Activated T-helper 1 cell treated with Interleukin-2 at 50 U/mL for 16 hours (primary cell): Measurements from ENCODE around the gene TRIM24.
"Not testable (repeated sequence)": the region's sequence is repeated elsewhere in the genome, so short reads cannot be mapped to it uniquely, and the experiment has no call there.

Experiments used
- DNase-seq: peaks from one replicate; pipeline ENCODE4 v3.0.0-alpha.2; 2020; ENCODE audit warnings: low read depth

The TRIM24 gene

GRCh38 chr7:138460649-138461607 is 869 bp downstream of the TRIM24 start:
- peak; percentile 38 for DNase-seq

GRCh38 chr7:138463291-138463618 is 3.2 kb downstream of the TRIM24 start:
- DNase-seq, result not testable (repeated sequence)

GRCh38 chr7:138465046-138465445 is 5.0 kb downstream of the TRIM24 start:
- no peak for DNase-seq

GRCh38 chr7:138466069-138466756 is 6.2 kb downstream of the TRIM24 start:
- DNase-seq, result not testable (repeated sequence)

GRCh38 chr7:138468244-138469123 is 8.4 kb downstream of the TRIM24 start:
- no peak for DNase-seq

GRCh38 chr7:138470391-138471157 is 10.5 kb downstream of the TRIM24 start:
- DNase-seq, result no peak

- no peak for DNase-seq
Measured at GRCh38 chr7:138472292-138473079, 12.4 kb downstream of the TRIM24 start.

- no peak for DNase-seq
Measured at GRCh38 chr7:138475377-138475776, 15.3 kb downstream of the TRIM24 start.

GRCh38 chr7:138477081-138477578 is 17.1 kb downstream of the TRIM24 start:
- no peak for DNase-seq

GRCh38 chr7:138477581-138477980 is 17.5 kb downstream of the TRIM24 start:
- DNase-seq, result no peak

GRCh38 chr7:138478499-138478908 is 18.4 kb downstream of the TRIM24 start:
- no peak for DNase-seq

GRCh38 chr7:138480527-138480926 is 20.5 kb downstream of the TRIM24 start:
- no peak for DNase-seq

- DNase-seq, result no peak
Measured at GRCh38 chr7:138481447-138482380, 21.7 kb downstream of the TRIM24 start.

GRCh38 chr7:138483531-138483930 is 23.5 kb downstream of the TRIM24 start:
- no peak for DNase-seq

GRCh38 chr7:138485508-138485907 is 25.4 kb downstream of the TRIM24 start:
- DNase-seq, result not testable (repeated sequence)

- DNase-seq, result not testable (repeated sequence)
Measured at GRCh38 chr7:138489139-138489538, 29.1 kb downstream of the TRIM24 start.

- no peak for DNase-seq
Measured at GRCh38 chr7:138491612-138492386, 31.7 kb downstream of the TRIM24 start.

GRCh38 chr7:138492423-138492822 is 32.4 kb downstream of the TRIM24 start:
- no peak for DNase-seq
